HG03097 (cell line): ENCODE data around the gene GDAP2.

ENCODE experiments used
- ATAC-seq: cut with Tn5 transposase; IDR thresholded peaks from one replicate; pipeline ENCODE4 v1.9.1; 2021; ENCODE audit not compliant: unreplicated experiment, low FRiP score

Gene GDAP2

GRCh38 chr1:117814856-117815797 lies 114.3 kb downstream of the GDAP2 start:
- no peak for ATAC-seq
